Endometrium (tissue), 2 donors: ENCODE data around the gene APOM.

Experiments
- FAIRE-seq: peaks from 2 replicates; lab custom pipeline; 2012; peaks lifted over from hg19 to GRCh38; lab: Jason Lieb, UNC
- donor health status: control.
- donor health status: control.

Gene APOM

DNA sequence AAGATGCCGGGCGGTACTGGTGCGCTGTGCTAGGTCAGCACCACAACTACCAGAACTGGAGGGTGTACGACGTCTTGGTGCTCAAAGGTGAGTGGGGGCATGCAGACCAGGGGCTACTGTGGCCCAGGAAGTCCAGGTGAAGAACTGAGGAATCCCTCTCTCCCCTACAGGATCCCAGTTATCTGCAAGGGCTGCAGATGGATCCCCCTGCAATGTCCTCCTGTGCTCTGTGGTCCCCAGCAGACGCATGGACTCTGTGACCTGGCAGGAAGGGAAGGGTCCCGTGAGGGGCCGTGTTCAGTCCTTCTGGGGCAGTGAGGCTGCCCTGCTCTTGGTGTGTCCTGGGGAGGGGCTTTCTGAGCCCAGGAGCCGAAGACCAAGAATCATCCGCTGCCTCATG, 52.0 kb downstream of the APOM start:
- no peak for FAIRE-seq
